DMS53 (cell line): ENCODE data around the gene ZNF408.

Experiments used
- DNase-seq: peaks from one replicate; lab custom pipeline; 2025; lab: John Stamatoyannopoulos, UW

ZNF408 gene

GRCh38 chr11:46727952-46728658 is 27.3 kb downstream of the ZNF408 start:
- no peak for DNase-seq

- no peak for DNase-seq
These were observed 27.8 kb downstream of the ZNF408 start for GRCh38 chr11:46728659-46729040.

- DNase-seq = no peak
These were observed 28.5 kb downstream of the ZNF408 start for GRCh38 chr11:46729110-46730027.

DNA sequence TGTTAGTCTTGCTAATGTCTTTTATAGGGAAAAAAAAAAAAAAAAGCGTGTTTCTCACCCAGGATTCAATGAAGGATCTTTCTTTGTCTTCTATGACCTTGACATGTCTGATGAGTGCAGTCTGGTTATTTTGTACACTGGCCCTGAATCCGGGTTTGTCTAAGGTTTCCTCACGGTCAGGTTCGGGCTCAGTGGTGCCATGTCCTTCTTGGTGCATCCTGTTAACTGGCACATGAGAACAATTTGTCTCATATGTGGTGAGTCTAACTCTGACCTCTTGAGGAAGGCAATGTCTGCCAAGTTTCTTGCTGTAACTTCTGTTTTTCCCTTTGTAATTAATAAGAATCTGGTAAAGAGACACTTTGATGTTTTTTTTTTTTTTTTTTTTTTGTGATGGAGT is 30.7 kb downstream of the ZNF408 start:
- DNase-seq = no peak

DNA sequence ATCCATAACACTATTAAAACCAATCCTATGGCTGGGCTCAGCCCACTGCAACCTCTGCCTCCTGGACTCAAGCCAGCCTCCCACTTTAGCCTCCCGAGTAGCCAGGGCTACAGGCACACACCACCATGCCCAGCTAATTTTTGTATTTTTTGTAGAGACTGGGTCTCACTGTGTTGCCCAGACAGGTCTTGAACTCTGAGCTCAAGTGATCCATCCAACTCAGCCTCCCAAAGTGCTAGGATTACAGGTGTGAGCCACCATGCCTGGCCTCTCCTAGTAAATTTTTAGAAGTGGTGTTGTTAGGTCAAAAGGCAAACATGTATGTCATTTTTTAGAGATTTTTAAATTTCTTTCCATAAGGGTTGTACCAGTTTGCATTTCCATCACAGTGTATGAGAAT is 32.4 kb downstream of the ZNF408 start:
- no peak for DNase-seq

GRCh38 chr11:46736146-46736545 is 35.3 kb downstream of the ZNF408 start:
- no peak for DNase-seq

DNA sequence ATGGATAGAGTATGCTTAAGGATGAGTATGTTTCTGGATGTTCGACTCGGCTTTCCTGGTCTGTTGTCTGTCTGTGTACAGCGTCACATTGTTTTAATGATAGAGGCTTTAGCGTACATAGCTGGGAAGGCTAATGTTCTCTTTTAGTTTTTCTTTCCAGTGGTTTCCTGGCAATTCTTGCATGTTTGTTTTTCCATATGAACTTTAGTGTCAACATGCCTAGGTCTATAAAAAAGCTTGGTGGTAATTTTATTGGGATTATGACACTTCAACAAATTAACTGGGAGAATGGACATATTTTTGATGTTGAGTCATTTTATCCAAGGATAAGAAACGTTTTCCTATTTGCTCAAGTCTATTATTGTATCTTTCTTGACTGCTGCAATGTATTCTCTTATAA is 35.8 kb downstream of the ZNF408 start:
- DNase-seq = no peak

GRCh38 chr11:46737699-46738098 is 36.9 kb downstream of the ZNF408 start:
- DNase-seq = no peak

- no peak for DNase-seq
These were observed 38.1 kb downstream of the ZNF408 start for GRCh38 chr11:46738887-46739286.

DNA sequence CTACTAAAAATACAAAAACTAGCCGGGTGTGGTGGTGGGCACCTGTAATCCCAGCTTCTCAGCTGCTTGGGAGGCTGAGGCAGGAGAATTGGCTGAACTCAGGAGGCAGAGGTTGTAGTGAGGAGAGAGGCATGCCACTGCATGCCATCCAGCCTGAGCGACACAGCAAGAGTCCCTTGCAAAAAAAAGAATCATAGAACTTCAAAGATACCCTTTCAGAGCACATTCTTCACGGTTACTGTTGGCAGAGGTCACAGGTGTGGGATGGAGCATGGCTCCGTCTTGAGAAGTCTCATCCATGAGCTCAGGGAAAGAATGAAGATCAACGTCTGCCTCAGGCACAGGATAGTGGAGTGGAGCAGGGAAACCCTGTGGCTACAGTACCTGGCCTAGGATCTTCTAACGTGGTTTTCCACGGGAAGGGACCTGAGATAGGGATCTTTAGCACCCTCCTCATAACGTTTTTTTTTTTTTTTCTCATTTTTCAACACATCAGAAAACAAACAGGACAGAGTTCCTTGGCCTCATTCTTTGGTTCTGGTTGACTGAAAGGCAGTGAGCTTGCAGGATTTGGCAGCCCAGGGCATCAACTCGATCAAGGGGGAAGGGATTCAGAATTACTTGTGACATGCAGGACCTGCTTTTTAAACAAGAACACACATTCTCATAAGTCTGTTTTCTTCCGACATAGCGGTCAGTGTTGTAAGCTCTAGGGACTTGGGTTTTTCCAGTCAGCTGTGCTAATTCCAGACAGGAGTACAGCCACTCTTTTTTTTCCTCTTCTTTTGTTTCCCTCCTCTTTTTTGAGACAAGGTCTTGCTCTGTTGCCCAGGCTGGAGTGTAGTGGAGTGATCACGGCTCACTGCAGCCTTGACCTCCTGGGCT is 41.0 kb downstream of the ZNF408 start:
- no peak for DNase-seq

- DNase-seq = no peak
These were observed 42.2 kb downstream of the ZNF408 start for GRCh38 chr11:46743043-46743442.

DNA sequence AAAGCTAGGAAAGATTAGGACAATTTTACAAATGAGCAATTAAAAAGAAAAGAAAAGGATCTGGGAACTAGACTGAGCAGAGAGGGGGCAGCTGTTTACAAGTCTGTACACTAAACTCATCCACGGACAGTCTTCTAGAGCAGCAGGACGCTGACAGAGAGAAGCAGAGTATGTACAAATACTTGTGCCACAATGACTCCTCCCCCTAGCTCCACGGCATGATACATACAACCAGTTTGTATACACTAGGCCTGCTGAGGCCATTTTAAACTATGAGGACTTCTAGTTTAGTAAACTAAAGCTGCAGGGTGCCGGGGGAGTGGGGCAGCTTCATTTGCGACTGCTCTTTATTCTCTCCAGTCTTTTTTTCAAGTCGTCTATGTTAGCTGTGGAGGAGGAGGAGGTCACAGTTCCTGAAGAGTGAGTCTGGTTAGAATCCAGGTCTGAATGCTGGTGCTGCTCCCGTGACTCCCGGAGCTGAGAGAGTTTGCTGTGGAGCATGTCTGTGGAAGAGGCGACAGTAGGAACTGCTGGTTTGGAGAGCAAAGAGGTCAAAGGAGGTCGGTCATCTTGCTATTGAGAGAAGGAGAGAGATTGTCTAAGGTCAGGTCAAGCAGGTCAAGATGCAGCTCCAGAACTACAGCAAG is 43.0 kb downstream of the ZNF408 start:
- DNase-seq = peak; percentile 55

- no peak for DNase-seq
These were observed 44.5 kb downstream of the ZNF408 start for GRCh38 chr11:46745328-46745727.

DNA sequence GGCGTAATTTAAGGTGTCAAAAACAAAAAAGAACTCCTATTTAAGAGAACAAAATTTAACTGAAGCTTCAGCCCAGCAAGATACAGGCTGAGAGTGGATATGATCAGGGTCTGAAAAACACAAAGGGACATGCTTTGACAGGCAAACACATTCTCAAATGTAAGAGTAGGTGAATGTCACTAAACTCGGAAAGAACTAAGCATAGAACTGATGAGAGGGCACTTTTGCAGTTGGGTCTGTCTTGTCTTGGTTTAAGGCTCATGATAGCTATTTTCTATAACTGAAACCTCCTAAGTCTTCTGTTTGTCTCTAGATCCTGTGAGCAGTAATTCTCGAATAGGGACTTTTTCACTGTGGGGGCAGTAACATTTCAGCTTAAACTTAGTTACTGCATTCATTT is 45.2 kb downstream of the ZNF408 start:
- no peak for DNase-seq

DNA sequence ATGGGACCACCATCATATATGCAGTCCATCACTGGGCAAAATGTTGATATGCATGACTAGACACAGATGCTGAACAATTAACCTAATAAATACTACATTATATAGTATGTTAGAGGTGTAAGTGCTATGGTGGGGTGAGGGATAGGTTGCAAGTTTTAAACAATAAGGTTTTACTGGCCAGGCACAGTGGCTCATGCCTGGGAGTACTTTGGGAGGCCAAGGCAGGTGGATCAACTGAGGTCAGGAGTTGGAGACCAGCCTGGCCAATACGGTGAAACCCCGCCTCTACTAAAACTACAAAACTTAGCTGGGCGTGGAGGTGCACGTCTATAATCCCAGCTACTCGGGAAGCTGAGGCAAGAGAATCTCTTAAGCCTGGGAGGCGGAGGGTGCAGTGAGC is 46.3 kb downstream of the ZNF408 start:
- no peak for DNase-seq
